ENCODE measurements around the gene CD160. TPM values are rescaled to one million over a fixed set of nuclear protein-coding genes. Genes with fewer than 3 reads are reported as not detected.

CD160 gene
- total RNA-seq, 1 experiment from 2014 or later: not detected

GRCh38 chr1:145716641-145717345, 2.5 kb upstream of the CD160 start:
- Mint-ChIP-seq H3K36me3 (ENCODE audit: insufficient read depth in 1 of 3, low read depth in 3 of 3) (no peaks in the 10 kb centered on the region), H3K27ac (no peak overlapping the region; a peak in 1 of 7 replicates), H3K4me1 (peaks cover 5 to 15% of the 10 kb centered on the region in 2 experiments; a peak in 3 of 4 replicates), H3K4me3 (no peak overlapping the region), H3K27me3 (ENCODE audit: low read depth) (peaks cover 29% of the 10 kb centered on the region), H3K9me3 (no peaks in the 10 kb centered on the region)
- Histone ChIP-seq H2BK12ac (ENCODE audit: insufficient read length, low read depth, low read length) (no peak overlapping the region), H3K79me1 (ENCODE audit: insufficient read depth, low read depth, low read length, poor library complexity, severe bottlenecking) (no peaks in the 10 kb centered on the region), H2BK120ac (ENCODE audit: low read depth, low read length, poor library complexity, severe bottlenecking) (no peak overlapping the region), H3K14ac (ENCODE audit: insufficient read depth, low read length) (no peak overlapping the region), H3K18ac (ENCODE audit: insufficient read length, low read depth, low read length) (no peak overlapping the region), H3K56ac (ENCODE audit: insufficient read length, low read depth, low read length) (no peak overlapping the region), H3K27me3 (ENCODE audit: insufficient read depth, low read length) (no peaks in the 10 kb centered on the region), H3K4me1 (ENCODE audit: insufficient read depth, low read length) (no peaks in the 10 kb centered on the region), H3K9ac (ENCODE audit: extremely low read depth, insufficient read length, low read length) (no peak overlapping the region), H2BK20ac (ENCODE audit: low read depth, low read length, poor library complexity, severe bottlenecking) (no peak overlapping the region), H3K4ac (ENCODE audit: low read depth, low read length) (no peak overlapping the region), H3K23ac (ENCODE audit: insufficient read length, low read depth, low read length) (no peak overlapping the region), H2AFZ (ENCODE audit: low read length) (no peak overlapping the region), H3K23me2 (ENCODE audit: insufficient read length, low read depth, low read length, poor library complexity, severe bottlenecking) (peaks cover 4% of the 10 kb centered on the region), H3K9me3 (ENCODE audit: control insufficient read depth, low read depth, low read length) (no peaks in the 10 kb centered on the region), H3K79me2 (ENCODE audit: insufficient read depth, low read length) (no peaks in the 10 kb centered on the region), H2AK5ac (ENCODE audit: insufficient read length, low read length) (no peak overlapping the region), H4K20me1 (ENCODE audit: control insufficient read depth, insufficient read depth, insufficient read length) (no peaks in the 10 kb centered on the region), H4K8ac (replicated peaks; ENCODE audit: insufficient read length, low read depth, low read length) (no peak overlapping the region), H2BK5ac (ENCODE audit: insufficient read length, low read length) (no peak overlapping the region), H2BK15ac (ENCODE audit: low read depth, low read length) (no peak overlapping the region), H4K5ac (ENCODE audit: insufficient read length, low read depth, low read length) (no peak overlapping the region), H4K91ac (ENCODE audit: insufficient read length, low read depth, low read length) (no peak overlapping the region), H3T11ph (ENCODE audit: low read length) (no peak overlapping the region), H3K27ac (ENCODE audit: insufficient read length, low read depth, low read length) (no peak overlapping the region), H3K4me2 (ENCODE audit: insufficient read depth, insufficient read length, low read length) (no peak overlapping the region)
- DNase-seq: no peak
- no peak for TF ChIP-seq CTCF (conservative IDR thresholded peaks at IDR 0.05)
- no CpG with 5 or more reads among the region's 10 CpGs for WGBS (ENCODE audit: extremely low coverage, insufficient read length, low lambda C conversion rate)
